GM23248 (cell line): ENCODE results near the gene BLACAT1.

Source experiments
- EZH2 ChIP-seq: fragments of 200-600 bp; sonication (generic); IDR thresholded peaks from 2 replicates; pipeline ENCODE4 v1.6.1; 2018; ENCODE audit warnings: antibody characterized with exemption, mild to moderate bottlenecking; ENCODE audit not compliant: insufficient read depth, poor library complexity, severe bottlenecking
- EZH2phosphoT487 ChIP-seq: fragments of 200-600 bp; sonication (generic); IDR thresholded peaks from 2 replicates; pipeline ENCODE4 v1.6.1; 2018; ENCODE audit warnings: antibody characterized with exemption, moderate library complexity, mild to moderate bottlenecking, low read depth; ENCODE audit not compliant: insufficient read depth

DNA sequence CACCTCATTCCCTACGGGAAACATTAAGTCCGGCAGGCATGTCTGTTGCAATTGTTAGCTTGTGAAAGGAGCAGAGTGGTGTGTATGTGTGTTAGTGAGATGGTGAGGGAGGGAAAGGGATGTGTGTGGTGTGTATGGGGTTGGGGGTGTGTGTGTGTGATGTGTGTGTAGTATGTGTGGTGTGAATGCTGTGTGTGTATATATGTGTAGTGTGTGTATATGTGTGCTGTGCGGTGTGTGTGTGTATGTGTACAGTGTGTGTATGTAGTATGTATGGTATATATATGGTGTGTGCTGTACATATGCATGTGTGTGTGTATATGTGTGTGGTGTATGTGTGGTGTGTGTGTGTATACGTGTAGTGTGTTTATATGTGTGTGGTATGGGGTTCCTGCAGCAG is 20.8 kb upstream of the BLACAT1 start:
- no peak for TF ChIP-seq EZH2
- TF ChIP-seq EZH2phosphoT487, result no peak
